Body of pancreas (tissue), 4 donors: ENCODE results near the gene FGF9. TPM values are rescaled to one million over a fixed set of nuclear protein-coding genes. Genes with fewer than 3 reads are reported as not detected.

Source experiments
- ATAC-seq: fragments of 150-250 bp; one replicate; pipeline ENCODE4 v1.9.1; 2016
- DNase-seq, 4 donors: peaks; one replicate each; pipeline ENCODE4 v3.0.0-alpha.2; 2019
- H3K27ac ChIP-seq, 4 donors: fragments of 200-600 bp; sonication (generic); 1 replicate in 3 of 4; 2 replicates in 1 of 4; pipeline versions ENCODE4 v1.5.1 to v1.6.1; 2016 to 2019; ENCODE audit warnings: mild to moderate bottlenecking in 1 of 4, mixed read lengths in 1 of 4, moderate library complexity in 1 of 4
- H3K27me3 ChIP-seq, 2 donors: fragments of 200-600 bp; sonication (generic); one replicate each; pipeline ENCODE4 v1.6.0; 2016; ENCODE audit warnings: mild to moderate bottlenecking in 1 of 2
- H3K36me3 ChIP-seq, 2 donors: fragments of 200-600 bp; sonication (generic); replicated peaks in 1 of 2; 2 replicates each; pipeline ENCODE4 v1.5.1; 2016; ENCODE audit warnings: low read depth in 2 of 2; ENCODE audit not compliant: insufficient read depth in 1 of 2
- H3K4me1 ChIP-seq: fragments of 200-600 bp; sonication (generic); one replicate; pipeline ENCODE4 v1.6.0; 2016
- H3K4me3 ChIP-seq, 2 donors: fragments of 200-600 bp; sonication (generic); 1 replicate in 1 of 2; 2 replicates in 1 of 2; pipeline ENCODE4 v1.5.1; 2016 to 2019
- H3K9me3 ChIP-seq, 3 donors: fragments of 200-600 bp; sonication (generic); 1 replicate in 2 of 3; 2 replicates in 1 of 3; pipeline ENCODE4 v1.5.1; 2016
- CTCF ChIP-seq, 7 experiments: fragments of 450-650 bp in 4 of 7; fragments of 200-600 bp in 3 of 7; sonication (generic) in 3 of 7; IDR thresholded peaks; one replicate each; pipeline ENCODE4 v1.5.1; 2016 to 2019; ENCODE audit warnings: antibody characterized with exemption in 7 of 7
- POLR2A ChIP-seq, 3 donors: fragments of 450-650 bp; IDR thresholded peaks; one replicate each; pipeline ENCODE4 v1.6.1; 2016; ENCODE audit warnings: antibody characterized with exemption in 3 of 3, mild to moderate bottlenecking in 2 of 3
- whole genome bisulfite sequencing, 2 donors: methylation state at CpG; one replicate each; pipeline ENCODE4 v1.1.5; 2017; 5-methylcytosine and 5-hydroxymethylcytosine counted together
- intact Hi-C: fragments of 100-400 bp; cut with DNase I; formaldehyde crosslinking; loops from one replicate; pipeline ENCODE4 v1.15.1; 2023
- total RNA-seq, 2 donors: library from RNA; depleted of rRNA; stranded (reverse); fragments of >200 nt; gene quantifications; one replicate each; pipeline ENCODE4 v1.1.0, GENCODE V29; 2016

The FGF9 gene
- total RNA-seq, 2 donors from 2014 or later = 0.26 to 1.3 TPM

DNA sequence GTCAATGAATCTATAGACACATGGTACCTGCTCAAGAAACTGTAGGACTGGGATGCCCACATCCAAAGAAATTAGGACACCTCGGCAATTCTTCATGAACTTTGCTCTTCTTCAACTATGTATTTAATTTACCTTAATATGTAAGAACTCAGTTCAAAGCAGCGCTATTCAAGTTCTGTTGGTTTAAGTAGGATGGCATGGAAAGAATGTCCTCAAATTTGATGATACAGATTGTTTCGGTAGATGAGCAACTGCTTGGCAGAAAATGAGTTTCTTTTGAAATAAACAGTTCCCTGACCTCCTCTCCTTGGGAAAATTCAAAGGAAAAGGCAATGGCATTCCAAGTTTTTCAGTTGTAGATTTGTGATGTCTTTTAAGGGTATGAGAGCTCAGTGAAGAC is 36.7 kb downstream of the FGF9 start:
- Histone ChIP-seq H3K27ac (no peak overlapping the region), H3K9me3 (no peaks in the 10 kb centered on the region), H3K4me3 (no peak overlapping the region), H3K36me3 (no peaks in the 10 kb centered on the region), H3K27me3 (no peaks in the 10 kb centered on the region), H3K4me1 (no peaks in the 10 kb centered on the region)
- TF ChIP-seq POLR2A (IDR thresholded peaks at IDR 0.05) (no peak), CTCF (IDR thresholded peaks at IDR 0.05) (no peak)
- DNase-seq (no peak), ATAC-seq (no peak)
- 76 to 83% methylated on average over 3 of the region's 3 CpGs for WGBS, 2 donors
- intact Hi-C loops = no loop called here

- no peak for TF ChIP-seq CTCF (IDR thresholded peaks at IDR 0.05)
- TF ChIP-seq POLR2A (IDR thresholded peaks at IDR 0.05) = no peak
- 72 to 93% methylated on average over 1 of the region's 1 CpG for WGBS, 2 donors
- Histone ChIP-seq H3K27ac (no peak overlapping the region), H3K4me3 (no peak overlapping the region), H3K4me1 (no peaks in the 10 kb centered on the region), H3K9me3 (no peaks in the 10 kb centered on the region), H3K27me3 (no peaks in the 10 kb centered on the region), H3K36me3 (no peaks in the 10 kb centered on the region)
- no peak for ATAC-seq
- intact Hi-C loops = no loop called here
- no peak for DNase-seq
Observed at GRCh38 chr13:21709697-21710096, 38.8 kb downstream of the FGF9 start.

DNA sequence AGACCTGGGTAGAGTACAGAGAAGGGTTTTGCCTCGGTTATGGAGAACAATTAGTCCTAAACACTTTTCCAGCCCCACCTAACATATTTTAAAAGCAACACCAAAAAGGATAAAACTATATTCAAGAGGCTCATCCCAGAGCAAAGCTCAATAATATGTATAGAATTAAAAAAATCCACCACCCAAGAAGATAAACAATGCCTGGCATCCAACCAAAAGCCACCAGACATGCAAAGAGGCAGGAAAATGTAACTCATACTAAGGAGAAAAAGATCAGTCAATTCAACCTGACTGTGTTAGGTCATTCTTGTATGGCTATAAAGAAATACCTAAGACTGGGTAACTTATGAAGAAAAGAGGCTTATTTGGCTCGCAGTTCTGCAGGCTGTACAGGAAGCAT is 39.3 kb downstream of the FGF9 start:
- intact Hi-C loops = no loop called here
- Histone ChIP-seq H3K27me3 (no peaks in the 10 kb centered on the region), H3K9me3 (no peaks in the 10 kb centered on the region), H3K36me3 (no peaks in the 10 kb centered on the region), H3K4me3 (no peak overlapping the region), H3K27ac (no peak overlapping the region), H3K4me1 (no peaks in the 10 kb centered on the region)
- TF ChIP-seq POLR2A (IDR thresholded peaks at IDR 0.05) = no peak
- TF ChIP-seq CTCF (IDR thresholded peaks at IDR 0.05) = no peak
- ATAC-seq (no peak), DNase-seq (no peak)
- 56 to 74% methylated on average over 2 of the region's 2 CpGs for WGBS, 2 donors

DNA sequence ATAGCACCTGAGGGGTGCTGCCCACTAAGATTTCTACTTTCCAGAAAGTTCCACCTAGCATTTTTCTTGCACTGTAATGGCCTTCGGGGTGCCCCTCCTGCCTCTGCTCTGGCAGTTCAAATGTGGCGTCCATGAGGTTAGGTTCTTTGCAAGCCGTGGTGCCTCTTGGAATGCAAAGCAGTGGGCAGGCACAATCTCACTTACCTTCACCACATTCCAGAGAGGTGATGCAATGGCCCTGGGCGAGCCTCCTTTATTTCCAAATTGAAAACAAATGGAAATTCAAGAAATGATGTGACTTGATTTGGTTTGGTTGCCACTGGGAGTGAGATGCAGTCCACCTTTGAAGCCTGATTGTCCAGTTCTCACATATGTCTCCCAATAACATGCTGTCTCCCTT is 46.9 kb downstream of the FGF9 start:
- Histone ChIP-seq H3K4me3 (no peak overlapping the region), H3K4me1 (no peaks in the 10 kb centered on the region), H3K9me3 (no peaks in the 10 kb centered on the region), H3K36me3 (no peaks in the 10 kb centered on the region), H3K27me3 (no peaks in the 10 kb centered on the region), H3K27ac (no peak overlapping the region)
- 41 to 43% methylated on average over 4 of the region's 4 CpGs for WGBS, 2 donors
- TF ChIP-seq CTCF (IDR thresholded peaks at IDR 0.05) = no peak
- no peak for TF ChIP-seq POLR2A (IDR thresholded peaks at IDR 0.05)
- DNase-seq (no peak), ATAC-seq (no peak)
- intact Hi-C loops = no loop called here

- H3K4me1 ChIP-seq = no peaks in the 10 kb centered on the region
- intact Hi-C loops = no loop called here
- 67 to 75% methylated on average over 7 of the region's 7 CpGs for WGBS, 2 donors
Observed at GRCh38 chr13:21719463-21719862, 48.6 kb downstream of the FGF9 start.

More at GRCh38 chr13:21719463-21719862, 48.6 kb downstream of the FGF9 start:
- no peaks in the 10 kb centered on the region for H3K27me3 ChIP-seq
- no peak overlapping the region for H3K27ac ChIP-seq
- ATAC-seq (no peak), DNase-seq (no peak)
- no peak overlapping the region for H3K4me3 ChIP-seq
- H3K36me3 ChIP-seq = no peaks in the 10 kb centered on the region
- no peaks in the 10 kb centered on the region for H3K9me3 ChIP-seq
- TF ChIP-seq POLR2A (IDR thresholded peaks at IDR 0.05) (no peak), CTCF (IDR thresholded peaks at IDR 0.05) (no peak)
